Germinal center (tissue), 1 donor: Measurements from ENCODE around the gene BTG4.

Source experiments
- DNase-seq: peaks from one replicate; pipeline ENCODE4 v3.0.0; 2012; ENCODE audit warnings: mixed read lengths, low spot score

The BTG4 gene

GRCh38 chr11:111490496-111490895 lies 21.7 kb downstream of the BTG4 start:
- DNase-seq = no peak

- no peak for DNase-seq
These were observed 28.8 kb downstream of the BTG4 start for GRCh38 chr11:111483431-111483830.

GRCh38 chr11:111479666-111480065 lies 32.5 kb downstream of the BTG4 start:
- no peak for DNase-seq

GRCh38 chr11:111477898-111478297 lies 34.3 kb downstream of the BTG4 start:
- DNase-seq = no peak

GRCh38 chr11:111476956-111477355 lies 35.2 kb downstream of the BTG4 start:
- DNase-seq = no peak

GRCh38 chr11:111476366-111476765 lies 35.8 kb downstream of the BTG4 start:
- no peak for DNase-seq

GRCh38 chr11:111474432-111474831 lies 37.8 kb downstream of the BTG4 start:
- no peak for DNase-seq

GRCh38 chr11:111472228-111472627 lies 40.0 kb downstream of the BTG4 start:
- no peak for DNase-seq

GRCh38 chr11:111469200-111469599 lies 43.0 kb downstream of the BTG4 start:
- no peak for DNase-seq

GRCh38 chr11:111466615-111467014 lies 45.6 kb downstream of the BTG4 start:
- DNase-seq = no peak

- DNase-seq = no peak
These were observed 46.8 kb downstream of the BTG4 start for GRCh38 chr11:111465400-111465799.

- no peak for DNase-seq
These were observed 48.9 kb downstream of the BTG4 start for GRCh38 chr11:111463276-111463675.

- DNase-seq = no peak
These were observed 49.9 kb downstream of the BTG4 start for GRCh38 chr11:111462329-111462728.

GRCh38 chr11:111461460-111462235 lies 50.5 kb downstream of the BTG4 start:
- DNase-seq = no peak

- no peak for DNase-seq
These were observed 51.3 kb downstream of the BTG4 start for GRCh38 chr11:111460856-111461255.

GRCh38 chr11:111460340-111460739 lies 51.8 kb downstream of the BTG4 start:
- no peak for DNase-seq

GRCh38 chr11:111459506-111460270 lies 52.5 kb downstream of the BTG4 start:
- DNase-seq = no peak

GRCh38 chr11:111457731-111458368 lies 54.3 kb downstream of the BTG4 start:
- DNase-seq = no peak

GRCh38 chr11:111456859-111457730 lies 55.1 kb downstream of the BTG4 start:
- DNase-seq = no peak

GRCh38 chr11:111456086-111456858 lies 55.9 kb downstream of the BTG4 start:
- DNase-seq = no peak
